Activated CD4-positive, alpha-beta T cell treated with anti-CD3 and anti-CD28 coated beads, Interleukin-2, amount 50 U/mL, for 24 hours (primary cell): Measurements from ENCODE around the gene NTM.

ENCODE experiments used
- DNase-seq, 2 donors: peaks; one replicate each; pipeline ENCODE4 v3.0.0-alpha.2; 2020; ENCODE audit warnings: low read depth in 1 of 2, low spot score in 1 of 2

Gene NTM

GRCh38 chr11:132168344-132168981, 798.0 kb downstream of the NTM start:
- DNase-seq, result no peak

GRCh38 chr11:132171031-132171430, 800.6 kb downstream of the NTM start:
- no peak for DNase-seq

DNA sequence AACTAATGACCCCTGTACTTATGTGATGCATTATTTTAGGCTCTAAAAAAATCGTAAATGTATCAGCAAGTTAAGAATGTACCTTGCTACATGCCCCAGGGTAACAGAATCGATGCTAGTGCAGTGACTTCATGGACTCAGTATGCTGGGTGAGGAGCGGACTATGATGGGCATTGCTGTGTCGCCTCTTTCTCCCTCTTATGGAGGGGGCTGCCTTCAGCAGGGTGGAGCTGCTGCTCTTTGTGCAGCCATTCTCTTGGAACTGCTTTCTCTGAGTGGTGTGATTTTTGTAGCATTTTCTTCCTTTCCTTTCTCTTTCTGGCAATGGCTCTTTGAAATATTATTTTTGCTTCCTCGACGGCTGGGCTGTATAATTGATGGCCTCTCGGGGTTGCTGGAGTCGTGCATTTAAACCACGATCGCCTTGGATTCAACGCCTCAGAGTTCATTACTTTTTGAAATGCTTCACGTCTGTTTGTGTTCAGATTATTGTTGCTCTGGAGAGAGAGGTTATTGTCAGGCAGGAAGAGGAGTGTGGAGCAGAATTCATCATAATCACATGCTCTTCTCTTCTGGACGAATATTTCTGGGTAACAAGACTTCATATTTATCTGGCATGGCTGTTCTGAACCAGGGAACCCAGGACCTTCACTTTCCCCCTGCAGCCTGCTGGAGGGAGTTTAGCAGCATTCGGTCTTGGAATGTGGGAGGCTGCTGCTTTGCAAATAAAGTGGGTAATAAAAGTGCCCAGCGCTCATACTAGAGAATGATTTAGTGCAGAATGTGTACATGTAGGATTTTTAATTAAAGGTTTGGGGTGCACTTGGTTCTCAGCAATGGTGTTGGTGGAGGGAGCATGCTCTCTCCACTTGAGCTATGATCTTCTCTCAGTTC, 804.2 kb downstream of the NTM start:
- DNase-seq, result no peak

DNA sequence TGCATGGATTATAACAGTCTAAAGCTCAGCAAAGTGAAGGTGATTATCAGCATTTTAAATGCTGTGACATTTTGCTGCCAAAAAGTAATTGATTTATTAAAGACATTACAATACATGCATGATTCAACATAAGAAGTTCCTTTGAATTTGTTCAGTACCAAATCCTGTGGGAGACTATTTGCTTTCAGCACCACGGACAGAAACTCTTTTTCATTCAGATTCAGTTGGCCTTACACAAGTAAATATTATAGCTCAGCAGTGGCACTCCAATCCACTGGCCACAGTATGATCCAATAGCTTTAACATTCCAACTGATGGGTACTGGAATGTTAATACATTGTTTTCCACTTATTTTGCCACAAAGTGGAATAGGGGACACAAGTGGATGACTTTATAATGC, 806.7 kb downstream of the NTM start:
- no peak for DNase-seq

DNA sequence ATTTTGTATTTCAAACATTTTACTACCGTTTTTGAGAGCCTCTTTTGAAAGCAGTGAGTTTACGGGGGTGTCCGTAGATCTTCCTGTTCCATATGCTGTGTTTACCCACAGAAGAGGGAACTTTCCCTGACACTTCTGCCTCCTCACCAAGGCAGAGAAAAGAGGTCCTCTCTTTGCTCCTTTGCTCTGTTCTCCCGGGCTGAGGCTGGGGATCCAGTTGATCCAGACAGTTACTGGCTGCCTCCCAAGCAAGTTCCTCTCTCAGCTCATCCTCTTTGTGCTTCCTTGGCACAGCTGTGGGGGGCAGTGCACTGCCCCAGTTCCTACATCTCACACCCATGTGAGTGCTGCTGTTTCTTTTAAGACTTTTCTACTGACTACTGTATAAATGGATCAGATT, 813.7 kb downstream of the NTM start:
- DNase-seq, result no peak

DNA sequence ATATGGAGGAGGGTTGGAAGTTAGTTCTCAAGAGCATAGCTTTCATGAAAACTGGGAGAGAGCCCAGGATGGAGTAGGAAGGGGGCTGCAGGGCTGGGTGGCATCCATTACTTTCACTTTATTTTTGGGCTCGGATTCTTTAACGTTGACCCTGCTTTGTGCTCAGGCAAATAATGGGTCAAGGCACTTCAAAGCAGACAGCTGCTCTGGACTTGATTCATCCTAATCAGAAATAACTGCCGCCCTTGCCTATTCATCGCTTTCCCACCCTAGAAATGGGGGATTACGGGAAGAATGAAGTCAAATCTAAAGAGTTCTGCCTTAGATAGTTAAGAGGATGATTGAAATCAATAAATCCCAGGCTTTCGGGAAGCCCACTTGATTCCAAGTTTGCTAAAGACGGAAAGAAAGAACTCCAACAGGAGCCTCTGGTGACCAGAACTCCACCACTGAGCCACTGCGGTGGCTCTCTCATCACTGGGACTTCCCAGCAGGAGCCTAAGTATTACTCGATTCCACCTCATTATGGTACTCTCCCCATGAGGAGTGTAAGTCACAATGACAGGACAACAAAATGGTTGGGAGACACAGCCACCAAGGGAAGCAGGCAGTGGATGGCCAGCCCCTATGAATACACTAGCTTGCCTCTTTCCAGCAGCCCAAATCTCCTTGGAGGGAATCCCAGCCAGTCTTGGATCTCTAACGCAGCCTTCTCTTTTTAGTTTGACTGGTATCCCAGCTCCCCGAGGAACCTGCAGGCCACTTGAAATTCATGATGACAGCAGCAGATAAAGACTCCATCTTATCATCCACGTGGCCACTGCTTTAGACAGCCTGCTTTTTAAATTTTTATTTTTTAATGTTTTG, 815.5 kb downstream of the NTM start:
- DNase-seq, result no peak

GRCh38 chr11:132186699-132187098, 816.3 kb downstream of the NTM start:
- DNase-seq, result no peak

DNA sequence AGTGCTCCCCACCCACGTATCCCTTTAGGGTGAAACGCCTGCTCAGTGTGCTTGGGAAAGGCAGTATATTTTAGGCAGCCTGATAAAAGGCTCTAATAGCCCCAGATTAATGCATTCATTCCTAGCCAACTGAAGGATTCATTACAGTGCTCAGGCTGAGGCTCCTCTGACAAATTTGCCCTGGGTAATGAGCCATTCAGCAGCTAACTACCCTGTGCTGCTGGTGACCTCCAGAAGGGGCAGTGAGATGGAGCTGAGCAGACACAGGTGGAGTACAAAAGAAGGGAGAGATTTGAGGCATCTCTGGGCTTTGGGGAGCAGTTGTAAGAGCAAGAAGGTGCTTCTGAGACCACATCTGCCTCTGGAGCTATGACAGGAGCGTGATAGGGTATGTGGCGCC, 817.0 kb downstream of the NTM start:
- DNase-seq, result no peak

DNA sequence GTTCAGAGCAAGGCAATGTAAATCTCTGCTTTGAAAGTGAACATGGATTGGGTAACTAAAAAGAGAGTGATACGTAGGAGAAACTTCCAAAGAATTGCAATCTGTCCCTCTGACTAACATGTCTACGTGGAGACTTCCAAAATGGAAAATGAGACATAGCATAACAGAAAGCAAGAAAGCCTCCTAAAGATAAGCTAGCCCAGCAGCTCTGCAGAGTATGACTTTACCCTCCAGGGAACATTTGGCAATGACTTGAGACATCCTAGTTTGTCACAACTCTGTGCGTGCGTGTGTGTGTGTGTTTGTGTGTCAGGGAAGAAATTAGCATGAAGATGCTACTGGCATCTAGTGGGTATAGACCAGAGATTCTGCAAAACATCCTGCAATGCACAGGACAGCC, 817.4 kb downstream of the NTM start:
- no peak for DNase-seq

GRCh38 chr11:132196928-132197327, 826.5 kb downstream of the NTM start:
- no peak for DNase-seq

- DNase-seq, result no peak
Observed at GRCh38 chr11:132200353-132200936, 830.0 kb downstream of the NTM start.

DNA sequence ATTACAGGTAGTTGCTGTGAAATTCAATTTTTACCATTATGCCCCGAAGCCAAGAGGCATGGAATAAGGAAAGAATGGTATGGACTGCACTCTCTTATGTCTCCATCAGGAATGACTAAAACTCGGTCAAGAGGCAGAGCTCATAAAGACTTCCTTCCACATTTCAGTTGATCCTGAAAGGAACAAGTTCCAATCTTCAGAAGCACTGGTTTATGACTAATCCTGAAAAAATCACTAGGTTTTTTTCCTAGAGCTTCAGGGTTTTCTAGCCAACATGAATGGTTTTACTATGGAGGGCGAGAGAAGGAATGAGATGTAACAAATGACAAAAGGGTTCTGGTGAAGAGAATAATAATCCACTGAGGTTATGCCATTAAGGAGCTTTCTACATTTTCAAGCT, 832.2 kb downstream of the NTM start:
- DNase-seq, result no peak

DNA sequence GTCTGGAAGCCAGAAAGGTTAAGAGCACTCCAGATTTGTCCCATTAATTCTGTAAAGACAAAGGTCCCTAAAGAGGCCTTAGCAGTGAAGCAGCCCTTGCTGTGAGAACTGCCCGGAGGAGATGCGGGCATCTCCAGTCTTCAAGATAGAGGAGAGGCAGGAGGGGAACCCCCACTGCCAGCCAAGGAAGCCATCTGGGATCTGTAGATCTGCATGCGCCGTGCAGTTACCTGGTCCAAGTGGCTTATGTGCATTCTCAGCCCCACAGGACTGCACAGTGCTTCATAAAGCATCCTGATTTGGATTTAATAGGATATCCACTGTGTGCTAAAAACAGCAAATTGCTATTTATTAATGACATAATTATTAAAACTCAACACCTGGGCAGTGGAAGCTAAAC, 834.6 kb downstream of the NTM start:
- no peak for DNase-seq

- DNase-seq, result no peak
Observed at GRCh38 chr11:132205496-132205895, 835.1 kb downstream of the NTM start.

DNA sequence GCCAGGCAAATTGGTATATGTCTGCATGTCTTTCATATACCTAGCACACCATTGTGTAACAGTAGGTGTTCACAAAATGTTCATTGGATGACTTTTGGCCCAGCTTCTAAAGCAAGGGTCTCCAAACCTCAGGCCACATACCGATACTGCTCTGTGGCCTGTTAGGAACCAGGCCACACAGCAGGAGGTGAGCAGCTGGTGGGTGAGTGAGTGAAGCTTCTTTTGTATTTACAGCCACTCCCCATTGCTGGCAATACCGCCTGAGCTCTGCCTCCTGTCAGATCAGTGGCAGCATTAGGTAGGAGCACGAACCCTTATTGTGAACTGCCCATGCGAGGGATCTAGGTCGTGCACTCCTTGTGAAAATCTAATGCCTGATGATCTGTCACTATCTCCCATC, 836.6 kb downstream of the NTM start:
- no peak for DNase-seq

GRCh38 chr11:132208477-132209055, 838.2 kb downstream of the NTM start:
- no peak for DNase-seq

DNA sequence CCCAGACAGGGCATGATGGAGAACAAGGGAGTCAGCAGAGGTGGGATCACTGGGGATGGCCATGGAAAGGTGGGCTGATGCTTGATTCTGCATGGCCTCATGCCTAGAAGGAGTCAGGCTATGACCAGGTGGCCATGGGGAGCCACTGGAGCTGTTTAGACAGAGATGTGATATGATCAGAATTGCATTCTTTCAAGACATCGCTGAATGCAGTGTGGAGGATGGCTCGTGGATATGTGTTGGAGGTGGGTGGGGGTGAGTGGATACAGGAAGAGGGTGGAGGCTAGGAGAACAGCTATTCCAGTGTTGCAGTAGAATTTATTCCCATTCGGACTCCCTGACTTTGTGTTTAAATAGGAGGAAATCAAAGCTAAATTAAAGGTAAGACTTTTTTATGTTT, 841.1 kb downstream of the NTM start:
- DNase-seq, result no peak

- no peak for DNase-seq
Observed at GRCh38 chr11:132217856-132218255, 847.4 kb downstream of the NTM start.

DNA sequence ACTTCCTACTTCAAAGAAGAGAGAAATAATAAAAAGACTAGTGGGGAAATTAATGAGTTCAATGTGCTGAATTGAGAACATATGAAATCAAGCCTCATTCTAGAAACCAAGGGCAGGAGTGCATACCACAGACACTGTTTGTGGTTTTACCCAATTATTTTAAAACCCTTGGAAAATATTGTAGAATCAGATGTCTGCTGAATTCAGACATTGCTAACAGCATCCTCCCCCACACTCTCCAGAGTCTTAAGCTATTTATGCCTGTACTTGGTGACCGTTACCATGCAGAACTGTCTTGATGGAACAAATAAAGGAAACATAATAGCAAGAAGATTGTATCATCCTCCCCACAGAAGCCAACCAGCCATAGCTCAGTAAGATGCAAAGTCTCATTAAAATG, 850.1 kb downstream of the NTM start:
- no peak for DNase-seq

- DNase-seq, result no peak
Observed at GRCh38 chr11:132222345-132222744, 851.9 kb downstream of the NTM start.

DNA sequence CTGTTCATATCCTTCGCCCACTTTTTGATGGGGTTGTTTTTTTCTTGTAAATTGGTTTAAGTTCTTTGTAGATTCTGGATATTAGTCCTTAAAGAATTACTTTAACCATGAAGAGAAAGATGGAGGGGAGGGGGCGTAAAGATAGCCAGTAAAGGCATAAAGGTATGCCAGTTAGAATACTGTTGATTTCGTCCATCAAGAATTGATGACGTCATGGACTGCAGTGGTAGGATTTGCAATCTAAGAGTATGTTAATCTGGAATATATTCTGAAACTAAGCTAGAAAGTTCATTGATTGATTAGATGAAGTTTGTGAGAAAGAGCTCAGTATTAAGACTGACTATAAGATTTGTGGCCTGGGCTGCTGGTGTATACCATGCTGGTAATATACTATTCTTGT, 856.1 kb downstream of the NTM start:
- DNase-seq, result no peak
